ENCODE data around the gene BGN.

The BGN gene

GRCh38 chrX:153494061-153494460 is 719 bp upstream of the BGN start:
- no peak for TF ChIP-seq CTCF (IDR thresholded peaks at IDR 0.05; ENCODE audit: extremely low read depth, insufficient read depth, missing control alignments)

GRCh38 chrX:153495362-153495751 is 577 bp downstream of the BGN start:
- TF ChIP-seq CTCF (IDR thresholded peaks at IDR 0.05; ENCODE audit: extremely low read depth, insufficient read depth, missing control alignments) = no peak
- in situ Hi-C loops (cut with MboI; ENCODE audit: low pct_unique_long_range_greater_than_20kb, low sequenced_read_pairs, unreplicated experiment) = no loop called here
- DNase-seq (ENCODE audit: low spot score) = no peak

More at GRCh38 chrX:153494061-153494460, 719 bp upstream of the BGN start:
- no peak for DNase-seq (ENCODE audit: low spot score)
- in situ Hi-C loops (cut with MboI; ENCODE audit: low pct_unique_long_range_greater_than_20kb, low sequenced_read_pairs, unreplicated experiment) = no loop called here

- DNase-seq (ENCODE audit: low spot score) = no peak
- in situ Hi-C loops (cut with MboI; ENCODE audit: low pct_unique_long_range_greater_than_20kb, low sequenced_read_pairs, unreplicated experiment) = no loop called here
- no peak for TF ChIP-seq CTCF (IDR thresholded peaks at IDR 0.05; ENCODE audit: extremely low read depth, insufficient read depth, missing control alignments)
These were observed 1.3 kb downstream of the BGN start for GRCh38 chrX:153495903-153496589.

GRCh38 chrX:153496590-153496959 is 1.8 kb downstream of the BGN start:
- TF ChIP-seq CTCF (IDR thresholded peaks at IDR 0.05; ENCODE audit: extremely low read depth, insufficient read depth, missing control alignments) = no peak
- in situ Hi-C loops (cut with MboI; ENCODE audit: low pct_unique_long_range_greater_than_20kb, low sequenced_read_pairs, unreplicated experiment) = no loop called here
- DNase-seq (ENCODE audit: low spot score) = no peak

- no peak for DNase-seq (ENCODE audit: low spot score)
- in situ Hi-C loops (cut with MboI; ENCODE audit: low pct_unique_long_range_greater_than_20kb, low sequenced_read_pairs, unreplicated experiment) = no loop called here
- no peak for TF ChIP-seq CTCF (IDR thresholded peaks at IDR 0.05; ENCODE audit: extremely low read depth, insufficient read depth, missing control alignments)
These were observed 3.7 kb downstream of the BGN start for GRCh38 chrX:153498453-153498852.

- in situ Hi-C loops (cut with MboI; ENCODE audit: low pct_unique_long_range_greater_than_20kb, low sequenced_read_pairs, unreplicated experiment) = no loop called here
- DNase-seq (ENCODE audit: low spot score) = no peak
- no peak for TF ChIP-seq CTCF (IDR thresholded peaks at IDR 0.05; ENCODE audit: extremely low read depth, insufficient read depth, missing control alignments)
These were observed 4.6 kb downstream of the BGN start for GRCh38 chrX:153499341-153499740.
